IMR-90 (cell line): Measurements from ENCODE around the gene DHX34. TPM values are rescaled to one million over a fixed set of nuclear protein-coding genes. Genes with fewer than 3 reads are reported as not detected.

Experiments used
- ATAC-seq: fragments of 200-7000 bp; cut with Tn5 transposase; 2 replicates; pipeline ENCODE4 v1.9.1; 2020; ENCODE audit warnings: low read depth, mild to moderate bottlenecking, moderate library complexity
- BruUV-seq: library from RNA; stranded (reverse); fragments of 400-500 nt; replicated peaks from 2 replicates; lab custom pipeline; 2021; lab: Mats Ljungman, UMichigan
- CTCF ChIA-PET: fragments of 300-600 bp; formaldehyde crosslinking; extraction: SDS; loops from one replicate; lab custom pipeline; 2021; ENCODE audit warnings: antibody characterized with exemption; lab: Yijun Ruan, JAX
- POLR2A ChIA-PET: fragments of 300-600 bp; sonication (Branson Sonifier 250); formaldehyde crosslinking; loops from one replicate; lab custom pipeline; 2022; ENCODE audit warnings: antibody characterized with exemption; ENCODE audit not compliant: unreplicated experiment; lab: Charles Lee
- DNase-seq: peaks from one replicate; pipeline ENCODE4 v3.0.0; 2013
- H2AFZ ChIP-seq: replicated peaks from 2 replicates; pipeline ENCODE3; 2013; ENCODE audit warnings: low read length, mild to moderate bottlenecking; ENCODE audit not compliant: poor library complexity
- H2AK5ac ChIP-seq: 2 replicates; pipeline ENCODE4 v1.6.1; 2013; ENCODE audit warnings: low read depth, low read length, inconsistent platforms
- H2AK9ac ChIP-seq: replicated peaks from 2 replicates; pipeline ENCODE3; 2013; ENCODE audit warnings: mild to moderate bottlenecking, low read depth, low read length, moderate library complexity; ENCODE audit not compliant: poor library complexity
- H2BK120ac ChIP-seq: 2 replicates; pipeline ENCODE4 v1.6.1; 2013; ENCODE audit warnings: low read depth, low read length, inconsistent platforms
- H2BK15ac ChIP-seq: 3 replicates; pipeline ENCODE4 v1.6.1; 2013; ENCODE audit warnings: low read depth, low read length, inconsistent platforms
- H2BK20ac ChIP-seq: 2 replicates; pipeline ENCODE4 v1.6.1; 2013; ENCODE audit warnings: low read depth, mild to moderate bottlenecking, inconsistent platforms, low read length, moderate library complexity
- H2BK5ac ChIP-seq: 2 replicates; pipeline ENCODE4 v1.6.1; 2013; ENCODE audit warnings: mild to moderate bottlenecking, low read depth, low read length, inconsistent platforms; ENCODE audit not compliant: poor library complexity, severe bottlenecking
- H3K14ac ChIP-seq: replicated peaks from 2 replicates; pipeline ENCODE4 v1.6.1; 2013; ENCODE audit warnings: low read depth, low read length, inconsistent platforms
- H3K18ac ChIP-seq: 2 replicates; pipeline ENCODE4 v1.6.1; 2013; ENCODE audit warnings: low read depth, low read length, control low read depth
- H3K23ac ChIP-seq: 2 replicates; pipeline ENCODE4 v1.6.1; 2013; ENCODE audit warnings: low read depth, low read length, inconsistent platforms
- H3K27ac ChIP-seq: 2 replicates; pipeline ENCODE4 v1.5.1; 2013; ENCODE audit warnings: mild to moderate bottlenecking, control low read depth, low read length; ENCODE audit not compliant: insufficient read depth
- H3K27me3 ChIP-seq: 2 replicates; pipeline ENCODE4 v1.6.1; 2013; ENCODE audit warnings: low read length; ENCODE audit not compliant: control insufficient read depth, insufficient read depth
- H3K36me3 ChIP-seq: 2 replicates; pipeline ENCODE4 v1.6.1; 2013; ENCODE audit warnings: low read length, mixed read lengths; ENCODE audit not compliant: control insufficient read depth, insufficient read depth
- H3K4ac ChIP-seq: 2 replicates; pipeline ENCODE4 v1.6.1; 2013; ENCODE audit warnings: low read depth, low read length, inconsistent platforms
- H3K4me1 ChIP-seq: 2 replicates; pipeline ENCODE4 v1.6.1; 2013; ENCODE audit warnings: low read length, mixed read lengths; ENCODE audit not compliant: control insufficient read depth, insufficient read depth
- H3K4me2 ChIP-seq: 2 replicates; pipeline ENCODE4 v1.6.1; 2013; ENCODE audit warnings: low read depth, mild to moderate bottlenecking, control low read depth, low read length, moderate library complexity
- H3K4me3 ChIP-seq: 2 replicates; pipeline ENCODE4 v1.5.1; 2013; ENCODE audit warnings: low read depth, mild to moderate bottlenecking, control low read depth, low read length, moderate library complexity; ENCODE audit not compliant: insufficient read depth
- H3K56ac ChIP-seq: 2 replicates; pipeline ENCODE4 v1.6.1; 2013; ENCODE audit warnings: low read length, inconsistent platforms; ENCODE audit not compliant: insufficient read depth; ENCODE audit errors: extremely low read depth
- H3K79me1 ChIP-seq, 2 experiments: 2 replicates each; pipeline ENCODE4 v1.6.1; 2013; ENCODE audit warnings: low read length in 2 of 2, inconsistent platforms in 1 of 2, low read depth in 1 of 2
- H3K9ac ChIP-seq: 2 replicates; pipeline ENCODE4 v1.6.1; 2013; ENCODE audit warnings: low read depth, low read length, control low read depth
- H3K9me1 ChIP-seq: 2 replicates; pipeline ENCODE4 v1.6.1; 2013; ENCODE audit warnings: low read length, inconsistent platforms; ENCODE audit not compliant: insufficient read depth
- H3K9me3 ChIP-seq: 2 replicates; pipeline ENCODE4 v1.6.1; 2013; ENCODE audit warnings: low read length; ENCODE audit not compliant: control insufficient read depth, insufficient read depth
- H4K20me1 ChIP-seq: 2 replicates; pipeline ENCODE4 v1.6.1; 2013; ENCODE audit warnings: low read length, inconsistent platforms; ENCODE audit not compliant: insufficient read depth
- H4K5ac ChIP-seq: 2 replicates; pipeline ENCODE4 v1.6.1; 2013; ENCODE audit warnings: mild to moderate bottlenecking, low read depth, low read length, control low read depth
- H4K8ac ChIP-seq, 2 experiments: 2 replicates each; pipeline ENCODE4 v1.6.1; 2013; ENCODE audit warnings: low read depth in 2 of 2, low read length in 2 of 2, control low read depth in 1 of 2, inconsistent platforms in 1 of 2
- H4K91ac ChIP-seq: 2 replicates; pipeline ENCODE4 v1.6.1; 2013; ENCODE audit warnings: low read depth, low read length, inconsistent platforms; ENCODE audit not compliant: insufficient read depth
- CEBPB ChIP-seq: IDR thresholded peaks from 2 replicates; pipeline ENCODE4 v1.6.1; 2012; ENCODE audit warnings: low read depth, low read length, improper control_type of control experiment
- CHD1 ChIP-seq: IDR thresholded peaks from 2 replicates; pipeline ENCODE4 v1.6.1; 2012; ENCODE audit warnings: low read depth, low read length, improper control_type of control experiment
- FOS ChIP-seq: fragments of 150-350 bp; IDR thresholded peaks from 2 replicates; pipeline ENCODE4 v1.6.1; 2016; ENCODE audit warnings: low read depth, low read length
- MAFK ChIP-seq: IDR thresholded peaks from 2 replicates; pipeline ENCODE4 v1.6.1; 2012; ENCODE audit warnings: low read depth, low read length, improper control_type of control experiment
- MAZ ChIP-seq: IDR thresholded peaks from 2 replicates; pipeline ENCODE4 v1.6.1; 2012; ENCODE audit warnings: low read depth, mild to moderate bottlenecking, low read length, improper control_type of control experiment, moderate library complexity, borderline replicate concordance
- MXI1 ChIP-seq: IDR thresholded peaks from 2 replicates; pipeline ENCODE4 v1.6.1; 2012; ENCODE audit warnings: low read depth, mild to moderate bottlenecking, low read length, moderate library complexity, borderline replicate concordance
- NFE2L2 ChIP-seq: fragments of 150-350 bp; IDR thresholded peaks from 2 replicates; pipeline ENCODE4 v1.6.1; 2016; ENCODE audit warnings: low read depth, mild to moderate bottlenecking, low read length
- RAD21 ChIP-seq: IDR thresholded peaks from 2 replicates; pipeline ENCODE4 v1.6.1; 2012; ENCODE audit warnings: low read length, improper control_type of control experiment
- WGBS, 2 experiments: methylation state at CpG; one replicate each; pipeline versions ENCODE4 v1.1.5 to v1.1.7; 2013; ENCODE audit warnings: missing lambda C conversion rate in 2 of 2; ENCODE audit not compliant: insufficient read length in 1 of 2; ENCODE audit errors: extremely low coverage in 2 of 2; 5-methylcytosine and 5-hydroxymethylcytosine counted together
- dilution Hi-C: fragments of 300-500 bp; cut with HindIII; formaldehyde crosslinking; loops from one replicate; pipeline ENCODE4 v1.14.3; 2018; ENCODE audit warnings: low sequenced_read_pairs; ENCODE audit not compliant: unreplicated experiment
- in situ Hi-C: fragments of 300-500 bp; cut with MboI; formaldehyde crosslinking; loops from 3 replicates; pipeline ENCODE4 v1.14.3; 2019; ENCODE audit warnings: low sequenced_read_pairs, inconsistent platforms, mixed read lengths
- intact Hi-C: fragments of 100-400 bp; cut with micrococcal nuclease; formaldehyde crosslinking; loops from 2 replicates; pipeline ENCODE4 v1.10.0; 2022
- polyA plus RNA-seq, 3 experiments: library from polyadenylated mRNA; depleted of rRNA; stranded (reverse); fragments of >200 nt; gene quantifications; 2 replicates each; pipeline ENCODE4 v1.2.3, GENCODE V29; 2012; ENCODE audit warnings: low replicate concordance in 1 of 3
- total RNA-seq: library from RNA; depleted of rRNA; stranded (reverse); fragments of >200 nt; gene quantifications from 2 replicates; pipeline ENCODE4 v1.2.3, GENCODE V29; 2012
- TF ChIP-seq, protein P1 (sequence below): conservative IDR thresholded peaks from 2 replicates; pipeline ENCODE4 v1.5.1; 2012; ENCODE audit warnings: mild to moderate bottlenecking, low read depth, low read length, improper control_type of control experiment

The DHX34 gene
- total and polyA plus RNA-seq, 2 of the 4 experiments (the other 2 are of a cell fraction): 4.5 to 13.7 TPM

GRCh38 chr19:47370045-47370611, 21.0 kb downstream of the DHX34 start:
- peak overlapping the region; percentile 75 for H2AK5ac ChIP-seq
- peak overlapping the region; percentile 63 for H2AFZ ChIP-seq
- CTCF ChIA-PET: no interaction called here
- peaks cover 9% of the 10 kb centered on the region for H3K9me1 ChIP-seq
- WGBS, 2 experiments: 30% methylated on average over 5 of the region's 10 CpGs; no CpG with 5 or more reads in 1 of the 2 experiments
- TF ChIP-seq MAZ: peak; percentile 96
- no peak for TF ChIP-seq RAD21
- peak; percentile 73 for TF ChIP-seq CEBPB
- TF ChIP-seq MXI1: peak; percentile 68; the same call in 1 of the 2 replicates
- TF ChIP-seq NFE2L2: peak; percentile 57; the same call in 1 of the 2 replicates
- TF ChIP-seq, protein P1, sequence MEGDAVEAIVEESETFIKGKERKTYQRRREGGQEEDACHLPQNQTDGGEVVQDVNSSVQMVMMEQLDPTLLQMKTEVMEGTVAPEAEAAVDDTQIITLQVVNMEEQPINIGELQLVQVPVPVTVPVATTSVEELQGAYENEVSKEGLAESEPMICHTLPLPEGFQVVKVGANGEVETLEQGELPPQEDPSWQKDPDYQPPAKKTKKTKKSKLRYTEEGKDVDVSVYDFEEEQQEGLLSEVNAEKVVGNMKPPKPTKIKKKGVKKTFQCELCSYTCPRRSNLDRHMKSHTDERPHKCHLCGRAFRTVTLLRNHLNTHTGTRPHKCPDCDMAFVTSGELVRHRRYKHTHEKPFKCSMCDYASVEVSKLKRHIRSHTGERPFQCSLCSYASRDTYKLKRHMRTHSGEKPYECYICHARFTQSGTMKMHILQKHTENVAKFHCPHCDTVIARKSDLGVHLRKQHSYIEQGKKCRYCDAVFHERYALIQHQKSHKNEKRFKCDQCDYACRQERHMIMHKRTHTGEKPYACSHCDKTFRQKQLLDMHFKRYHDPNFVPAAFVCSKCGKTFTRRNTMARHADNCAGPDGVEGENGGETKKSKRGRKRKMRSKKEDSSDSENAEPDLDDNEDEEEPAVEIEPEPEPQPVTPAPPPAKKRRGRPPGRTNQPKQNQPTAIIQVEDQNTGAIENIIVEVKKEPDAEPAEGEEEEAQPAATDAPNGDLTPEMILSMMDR: no peak
- peak; percentile 45; the same call in 1 of the 2 replicates for TF ChIP-seq FOS
- peak; percentile 50; the same call in 1 of the 2 replicates for TF ChIP-seq MAFK
- no peak for TF ChIP-seq CHD1
- 0 out of 2 replicates have a peak overlapping the region, but pooled peaks have one; percentile 16 for H3K4ac ChIP-seq
- H2BK120ac ChIP-seq: no peak overlapping the region; the same call in 1 of the 2 replicates
- no peak overlapping the region for H3K9ac ChIP-seq
- H3K79me1 ChIP-seq: peaks cover 7 to 22% of the 10 kb centered on the region in 2 experiments; a peak in 3 of 4 replicates
- H3K27me3 ChIP-seq: no peaks in the 10 kb centered on the region
- H3K18ac ChIP-seq: no peak overlapping the region
- POLR2A ChIA-PET: no interaction called here
- peak; percentile 74 for DNase-seq
- H2BK20ac ChIP-seq: no peak overlapping the region
- intact Hi-C loops: no loop called here
- H3K4me3 ChIP-seq: no peak overlapping the region
- no peak overlapping the region for H4K5ac ChIP-seq
- peaks cover 13% of the 10 kb centered on the region; the same call in 1 of the 2 replicates for H4K20me1 ChIP-seq
- H3K27ac ChIP-seq: peak overlapping the region; percentile 10
- BruUV-seq: no TSS peak
- H4K91ac ChIP-seq: no peak overlapping the region
- peaks cover 41% of the 10 kb centered on the region for H3K36me3 ChIP-seq
- H3K56ac ChIP-seq: no peak overlapping the region
- no peak overlapping the region for H2AK9ac ChIP-seq
- H3K23ac ChIP-seq: no peak overlapping the region
- peak overlapping the region in 1 of 2 experiments; percentile 62; a peak in 1 of 4 replicates for H4K8ac ChIP-seq
- 0 out of 2 replicates have a peak overlapping the region, but pooled peaks have one; percentile 33 for H3K14ac ChIP-seq
- H2BK5ac ChIP-seq: peak overlapping the region; percentile 80
- peaks cover 6% of the 10 kb centered on the region for H3K4me1 ChIP-seq
- H2BK15ac ChIP-seq: no peak overlapping the region
- ATAC-seq: peak; percentile 99
- H3K4me2 ChIP-seq: no peak overlapping the region
- dilution Hi-C loops: no loop called here
- in situ Hi-C loops: no loop called here
- H3K9me3 ChIP-seq: no peaks in the 10 kb centered on the region
